ENCODE data around the gene ACOT7.
"Not testable (repeated sequence)": the region's sequence is repeated elsewhere in the genome, so short reads cannot be mapped to it uniquely, and the experiment has no call there.

Gene ACOT7

GRCh38 chr1:6310116-6310848, 83.3 kb downstream of the ACOT7 start:
- no peak for DNase-seq (ENCODE audit: low spot score)

GRCh38 chr1:6309564-6309963, 84.0 kb downstream of the ACOT7 start:
- DNase-seq (ENCODE audit: low spot score), result no peak

GRCh38 chr1:6308449-6308848, 85.1 kb downstream of the ACOT7 start:
- no peak for DNase-seq (ENCODE audit: low spot score)

DNA sequence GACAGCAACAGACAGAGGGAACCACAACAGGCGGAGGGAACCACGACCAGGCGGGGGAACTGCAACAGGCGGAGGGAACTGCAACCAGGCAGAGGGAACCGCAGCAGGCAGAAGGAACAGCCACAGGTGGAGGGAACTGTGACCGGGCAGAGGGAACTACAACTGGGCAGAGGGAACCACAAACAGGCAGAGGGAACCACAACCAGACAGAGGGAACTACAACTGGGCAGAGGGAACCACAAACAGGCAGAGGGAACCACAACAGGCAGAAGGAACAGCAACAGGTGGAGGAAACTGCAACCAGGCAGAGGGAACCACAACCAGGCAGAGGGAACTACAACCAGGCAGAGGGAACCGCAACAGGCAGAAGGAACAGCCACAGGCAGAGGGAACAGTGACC, 85.9 kb downstream of the ACOT7 start:
- DNase-seq (ENCODE audit: low spot score), result not testable (repeated sequence)

- DNase-seq (ENCODE audit: low spot score), result no peak
Observed at GRCh38 chr1:6307099-6307498, 86.5 kb downstream of the ACOT7 start.

GRCh38 chr1:6303397-6304012, 90.1 kb downstream of the ACOT7 start:
- no peak for DNase-seq (ENCODE audit: low spot score)

GRCh38 chr1:6302568-6302967, 91.0 kb downstream of the ACOT7 start:
- DNase-seq (ENCODE audit: low spot score), result no peak

DNA sequence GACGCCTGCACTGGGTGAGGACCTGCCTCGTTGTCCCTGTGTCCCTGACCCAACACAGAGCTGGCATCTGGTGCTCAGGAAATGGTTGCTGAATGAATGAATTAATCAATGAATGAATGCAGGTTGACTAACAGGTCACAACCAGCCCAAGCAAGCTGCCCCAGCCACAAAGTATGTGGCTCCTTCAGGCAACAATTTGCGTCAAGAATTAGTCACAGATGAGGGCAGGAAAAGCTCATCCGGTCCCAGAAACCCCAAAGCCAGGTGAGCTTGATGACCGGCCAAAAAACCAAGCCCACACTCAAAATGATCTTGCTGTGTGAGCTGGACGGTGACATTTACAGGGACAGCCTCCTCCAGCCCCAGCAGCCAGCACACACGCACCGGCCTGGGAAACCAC, 92.0 kb downstream of the ACOT7 start:
- no peak for DNase-seq (ENCODE audit: low spot score)

GRCh38 chr1:6300342-6301048, 93.1 kb downstream of the ACOT7 start:
- no peak for DNase-seq (ENCODE audit: low spot score)

- no peak for DNase-seq (ENCODE audit: low spot score)
Observed at GRCh38 chr1:6299557-6300165, 93.9 kb downstream of the ACOT7 start.

DNA sequence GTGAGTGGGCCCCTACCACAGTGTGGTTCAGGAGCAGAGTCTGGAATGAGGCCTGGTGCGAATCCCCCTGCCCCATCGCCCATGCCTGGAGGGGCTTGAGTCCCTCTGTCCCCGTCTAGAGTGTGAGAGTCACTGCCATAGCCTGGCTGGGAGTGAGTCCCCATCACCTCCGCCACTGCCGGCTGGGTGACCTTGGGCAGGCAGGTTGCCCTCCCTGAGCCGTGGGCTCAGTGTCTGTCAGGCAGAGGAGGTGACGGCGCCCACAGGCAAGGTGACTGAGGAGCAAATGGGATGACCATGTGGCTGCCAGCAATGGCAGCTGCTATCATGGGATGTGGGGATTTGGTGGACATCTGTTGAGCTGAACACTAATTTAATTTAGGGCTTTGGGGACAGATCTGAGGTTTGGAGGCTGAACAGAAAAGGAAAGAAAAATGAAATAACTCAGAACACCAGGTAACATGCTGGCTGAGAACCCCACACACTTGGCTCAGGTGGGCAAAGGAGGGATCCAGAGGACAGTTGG, 94.6 kb downstream of the ACOT7 start:
- DNase-seq (ENCODE audit: low spot score), result no peak

GRCh38 chr1:6298530-6298929, 95.0 kb downstream of the ACOT7 start:
- DNase-seq (ENCODE audit: low spot score), result no peak

DNA sequence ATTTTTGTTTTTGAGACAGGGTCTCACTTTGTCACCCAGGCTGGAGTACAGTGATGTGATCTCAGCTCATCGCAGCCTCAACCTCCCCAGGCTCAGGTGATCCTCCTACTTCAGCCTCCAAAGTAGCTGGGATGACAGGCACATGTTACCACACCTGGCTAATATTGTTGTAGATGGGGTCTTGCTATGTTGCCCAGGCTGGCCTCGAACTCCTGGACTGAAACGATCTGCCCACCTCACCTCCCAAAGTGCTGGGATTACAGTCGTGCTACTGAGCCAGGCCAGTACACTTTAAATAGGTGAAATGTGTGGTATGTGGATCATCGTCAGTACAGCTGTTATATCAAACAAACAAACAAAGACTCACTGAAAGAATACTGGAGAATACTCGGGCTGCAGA, 97.7 kb downstream of the ACOT7 start:
- DNase-seq (ENCODE audit: low spot score), result no peak

DNA sequence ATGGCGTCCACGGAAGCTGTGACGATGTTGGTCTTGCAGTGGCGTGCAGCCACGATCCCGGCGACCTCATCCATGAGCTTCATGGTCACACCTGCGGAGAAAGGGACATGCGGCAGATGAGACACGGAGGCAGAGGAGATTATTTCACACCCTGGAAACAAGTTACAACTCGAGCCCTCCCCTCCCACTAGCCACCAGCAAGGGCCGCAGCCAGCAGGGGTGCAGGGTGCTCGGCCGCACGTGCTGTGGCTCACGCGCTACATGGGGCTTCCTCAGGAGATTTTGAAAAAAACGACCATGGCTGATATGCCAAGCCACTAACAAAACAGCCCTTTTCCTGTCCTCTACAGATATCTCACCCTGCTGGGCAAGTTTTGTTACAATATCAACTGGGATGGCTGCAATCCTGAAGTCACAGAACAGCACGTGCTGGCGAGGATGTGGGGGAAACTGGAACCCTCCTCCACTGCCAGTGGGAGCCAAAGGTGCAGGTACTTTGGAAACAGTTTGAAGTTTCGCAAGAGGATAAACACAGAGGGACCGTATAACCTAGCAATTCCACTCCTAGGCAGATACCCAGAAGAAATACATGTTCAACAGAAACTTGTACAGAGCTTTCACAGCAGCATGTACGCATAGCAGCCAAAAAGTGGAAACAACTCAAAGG, 98.5 kb downstream of the ACOT7 start:
- no peak for DNase-seq (ENCODE audit: low spot score)

- DNase-seq (ENCODE audit: low spot score), result no peak
Observed at GRCh38 chr1:6294080-6294889, 99.3 kb downstream of the ACOT7 start.

GRCh38 chr1:6292102-6292501, 101.5 kb downstream of the ACOT7 start:
- DNase-seq (ENCODE audit: low spot score), result no peak

- no peak for DNase-seq (ENCODE audit: low spot score)
Observed at GRCh38 chr1:6288665-6289064, 104.9 kb downstream of the ACOT7 start.

GRCh38 chr1:6288026-6288425, 105.5 kb downstream of the ACOT7 start:
- no peak for DNase-seq (ENCODE audit: low spot score)

GRCh38 chr1:6287431-6287886, 106.1 kb downstream of the ACOT7 start:
- no peak for DNase-seq (ENCODE audit: low spot score)

- DNase-seq (ENCODE audit: low spot score), result no peak
Observed at GRCh38 chr1:6287029-6287428, 106.5 kb downstream of the ACOT7 start.

GRCh38 chr1:6286266-6286665, 107.3 kb downstream of the ACOT7 start:
- DNase-seq (ENCODE audit: low spot score), result no peak
